ENCODE data around the gene MTIF2.
"Not testable (repeated sequence)": the region's sequence is repeated elsewhere in the genome, so short reads cannot be mapped to it uniquely, and the experiment has no call there.

Gene MTIF2

GRCh38 chr2:55241582-55241981, 27.4 kb downstream of the MTIF2 start:
- DNase-seq (ENCODE audit: low read depth in 2 of 2), result not testable (repeated sequence)

GRCh38 chr2:55239656-55240222, 29.3 kb downstream of the MTIF2 start:
- DNase-seq (ENCODE audit: low read depth in 2 of 2), result no peak

GRCh38 chr2:55236992-55237543, 32.0 kb downstream of the MTIF2 start:
- DNase-seq (ENCODE audit: low read depth in 2 of 2), result no peak

- no peak for DNase-seq (ENCODE audit: low read depth in 2 of 2)
These were observed 33.1 kb downstream of the MTIF2 start for GRCh38 chr2:55235724-55236538.

GRCh38 chr2:55233658-55233940, 35.4 kb downstream of the MTIF2 start:
- no peak for DNase-seq (ENCODE audit: low read depth in 2 of 2)

GRCh38 chr2:55232863-55233657, 36.0 kb downstream of the MTIF2 start:
- peak in 1 of 2 donors; percentile 22 for DNase-seq (ENCODE audit: low read depth in 2 of 2)

- peak; percentile 91 to 92 for DNase-seq (ENCODE audit: low read depth in 2 of 2)
These were observed 36.8 kb downstream of the MTIF2 start, which contains the start of the genes CLHC1 and RPS27A for GRCh38 chr2:55232084-55232862. CLHC1 (minus strand) TSS chr2:55232293; CDS start chr2:55222411, 9,882 bp downstream. RPS27A (plus strand) TSS chr2:55232688; CDS start chr2:55232825, 137 bp downstream.

- DNase-seq (ENCODE audit: low read depth in 2 of 2), result no peak
These were observed 37.4 kb downstream of the MTIF2 start for GRCh38 chr2:55231546-55232083.

- no peak for DNase-seq (ENCODE audit: low read depth in 2 of 2)
These were observed 38.5 kb downstream of the MTIF2 start for GRCh38 chr2:55230551-55230950.

GRCh38 chr2:55229221-55229620, 39.8 kb downstream of the MTIF2 start:
- DNase-seq (ENCODE audit: low read depth in 2 of 2), result no peak

GRCh38 chr2:55228226-55228563, 40.8 kb downstream of the MTIF2 start:
- no peak for DNase-seq (ENCODE audit: low read depth in 2 of 2)

- not testable (repeated sequence) for DNase-seq (ENCODE audit: low read depth in 2 of 2)
These were observed 41.4 kb downstream of the MTIF2 start for GRCh38 chr2:55227437-55228225.

- DNase-seq (ENCODE audit: low read depth in 2 of 2), result no peak
These were observed 43.5 kb downstream of the MTIF2 start for GRCh38 chr2:55225481-55226020.

- no peak for DNase-seq (ENCODE audit: low read depth in 2 of 2)
These were observed 44.2 kb downstream of the MTIF2 start for GRCh38 chr2:55224761-55225261.

- no peak for DNase-seq (ENCODE audit: low read depth in 2 of 2)
These were observed 44.9 kb downstream of the MTIF2 start for GRCh38 chr2:55223958-55224760.

- no peak for DNase-seq (ENCODE audit: low read depth in 2 of 2)
These were observed 55.2 kb downstream of the MTIF2 start for GRCh38 chr2:55213822-55214221.

GRCh38 chr2:55204950-55205349, 64.1 kb downstream of the MTIF2 start:
- no peak for DNase-seq (ENCODE audit: low read depth in 2 of 2)

- no peak for DNase-seq (ENCODE audit: low read depth in 2 of 2)
These were observed 64.5 kb downstream of the MTIF2 start for GRCh38 chr2:55204536-55204935.

GRCh38 chr2:55200416-55200815, 68.6 kb downstream of the MTIF2 start:
- no peak for DNase-seq (ENCODE audit: low read depth in 2 of 2)
